SK-N-SH treated with all-trans-retinoic acid at 6 μM for 48 hours (cell line): Measurements from ENCODE around the gene RECK.

ENCODE experiments used
- TCF4 ChIP-seq: fragments of 250-450 bp; sonication (Bioruptor Pico); IDR thresholded peaks from 2 replicates; pipeline ENCODE4 v1.8.0; 2021; ENCODE audit warnings: mild to moderate bottlenecking, moderate library complexity, borderline replicate concordance
- ZNF8 ChIP-seq: fragments of 450-650 bp; formaldehyde crosslinking; IDR thresholded peaks from 2 replicates; pipeline ENCODE4 v1.5.0; 2020; ENCODE audit warnings: mild to moderate bottlenecking, moderate library complexity

DNA sequence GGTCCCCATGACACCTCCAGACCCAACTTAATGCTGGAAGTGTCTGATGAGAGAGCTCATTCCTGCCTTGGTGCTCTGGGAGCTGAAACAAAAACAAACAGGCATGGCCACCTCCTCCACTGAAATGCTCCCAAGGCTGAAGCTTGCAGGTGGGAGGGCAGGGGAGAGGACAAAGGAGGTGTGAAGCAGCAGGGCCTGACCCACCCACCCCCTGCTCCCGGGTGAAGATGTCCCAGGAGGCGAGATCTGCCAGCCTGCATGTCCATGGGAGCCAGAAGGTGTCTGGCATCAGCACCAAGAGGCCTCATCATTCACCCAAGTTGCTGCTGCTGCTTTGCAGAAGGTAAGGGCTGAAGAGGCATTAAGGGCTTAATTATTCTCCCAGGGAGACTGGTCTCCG is 128.3 kb downstream of the RECK start:
- no peak for TF ChIP-seq ZNF8
- TF ChIP-seq TCF4 (CRISPR knock-in tag), result no peak
